Germinal center (tissue), 1 donor: ENCODE results near the gene CPAMD8.
"Not testable (repeated sequence)": the region's sequence is repeated elsewhere in the genome, so short reads cannot be mapped to it uniquely, and the experiment has no call there.

ENCODE experiments used
- DNase-seq: peaks from one replicate; pipeline ENCODE4 v3.0.0; 2012; ENCODE audit warnings: mixed read lengths, low spot score

Gene CPAMD8

DNA sequence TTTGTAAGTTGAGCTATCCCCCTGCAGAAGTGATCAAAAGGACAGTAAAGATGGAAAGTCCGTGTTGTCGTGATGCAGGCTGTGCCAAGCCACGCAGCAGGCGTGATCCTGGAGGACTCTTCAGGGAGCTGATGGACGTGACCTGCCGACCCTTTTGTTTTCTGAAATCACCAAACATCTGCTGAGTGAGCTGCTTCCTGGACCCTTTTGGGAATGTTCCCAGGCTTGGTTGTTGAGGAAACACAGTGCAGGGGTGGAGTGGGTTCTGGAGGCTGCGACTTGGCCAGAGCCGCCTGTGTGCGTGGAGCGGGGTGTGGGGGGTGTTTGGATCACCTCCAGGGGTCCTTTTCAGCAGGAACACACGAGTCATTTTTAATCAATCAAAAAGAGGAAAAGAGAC is 15.4 kb upstream of the CPAMD8 start:
- DNase-seq, result no peak

GRCh38 chr19:17037966-17038500 is 11.4 kb upstream of the CPAMD8 start:
- no peak for DNase-seq

GRCh38 chr19:17037184-17037583 is 10.6 kb upstream of the CPAMD8 start:
- DNase-seq, result no peak

GRCh38 chr19:17036640-17037039 is 10.0 kb upstream of the CPAMD8 start:
- no peak for DNase-seq

- no peak for DNase-seq
Observed at GRCh38 chr19:17035842-17036424, 9.3 kb upstream of the CPAMD8 start.

GRCh38 chr19:17031741-17032140 is 5.1 kb upstream of the CPAMD8 start:
- no peak for DNase-seq

GRCh38 chr19:17027535-17027975 is 945 bp upstream of the CPAMD8 start:
- no peak for DNase-seq

DNA sequence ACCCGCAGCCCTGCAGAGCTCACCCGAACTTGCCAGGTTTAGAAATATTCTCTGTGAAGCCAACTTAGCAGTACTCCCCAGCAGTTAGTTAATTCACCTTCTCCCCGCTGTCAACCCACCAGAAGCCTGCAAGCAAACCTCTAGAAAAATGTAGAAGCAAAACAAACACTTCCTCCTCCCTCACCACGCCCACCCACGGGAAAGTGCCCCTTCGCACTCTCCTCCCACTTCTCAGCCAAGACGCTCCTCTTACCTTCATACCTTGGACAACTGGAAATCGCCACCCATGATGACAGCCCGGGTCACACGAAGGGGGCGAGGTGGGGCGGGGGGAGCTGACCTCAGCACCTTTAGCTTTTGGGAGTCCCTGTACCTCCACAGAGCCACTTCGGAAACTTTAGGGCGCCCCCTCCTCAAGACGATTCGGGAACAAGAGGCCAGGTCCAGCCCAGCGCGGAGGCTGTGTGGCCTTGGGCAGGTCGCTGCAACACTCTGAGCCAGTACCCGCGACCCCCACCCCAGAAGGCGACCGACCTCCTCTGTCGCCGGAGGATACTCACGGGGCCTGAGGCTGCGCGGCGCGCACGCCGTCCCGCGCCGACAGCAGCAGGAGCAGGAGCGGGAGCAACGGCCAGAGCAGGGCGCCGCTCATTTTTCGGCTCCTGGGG is 485 bp downstream of the CPAMD8 start:
- peak; percentile 59 for DNase-seq

GRCh38 chr19:17025361-17025760 is 1.2 kb downstream of the CPAMD8 start:
- DNase-seq, result no peak

DNA sequence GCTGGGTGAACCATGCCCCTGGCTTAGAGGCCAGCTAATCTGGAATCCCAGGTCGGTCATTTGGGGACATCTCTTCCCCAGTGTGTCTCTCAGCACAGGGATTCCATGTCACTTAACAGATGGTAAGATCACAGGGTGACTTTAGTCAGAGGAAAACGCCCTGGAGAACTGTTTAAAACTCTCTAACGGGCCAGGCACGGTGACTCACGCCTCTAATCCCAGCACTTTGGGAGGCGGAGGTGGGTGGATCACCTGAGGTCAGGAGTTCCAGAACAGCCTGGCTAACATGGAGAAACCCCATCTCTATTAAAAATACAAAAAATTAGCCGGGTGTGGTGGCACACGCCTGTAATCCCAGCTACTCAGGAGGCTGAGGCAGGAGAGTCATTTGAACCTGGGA is 1.7 kb downstream of the CPAMD8 start:
- DNase-seq, result not testable (repeated sequence)

GRCh38 chr19:17023805-17024204 is 2.8 kb downstream of the CPAMD8 start:
- no peak for DNase-seq

- no peak for DNase-seq
Observed at GRCh38 chr19:17022738-17023137, 3.9 kb downstream of the CPAMD8 start.

GRCh38 chr19:17021793-17022590 is 4.6 kb downstream of the CPAMD8 start:
- DNase-seq, result no peak

- no peak for DNase-seq
Observed at GRCh38 chr19:17021328-17021727, 5.3 kb downstream of the CPAMD8 start.

- no peak for DNase-seq
Observed at GRCh38 chr19:17020823-17021222, 5.8 kb downstream of the CPAMD8 start.

GRCh38 chr19:17020385-17020784 is 6.2 kb downstream of the CPAMD8 start:
- DNase-seq, result no peak

- DNase-seq, result not testable (repeated sequence)
Observed at GRCh38 chr19:17014212-17014861, 12.3 kb downstream of the CPAMD8 start.

DNA sequence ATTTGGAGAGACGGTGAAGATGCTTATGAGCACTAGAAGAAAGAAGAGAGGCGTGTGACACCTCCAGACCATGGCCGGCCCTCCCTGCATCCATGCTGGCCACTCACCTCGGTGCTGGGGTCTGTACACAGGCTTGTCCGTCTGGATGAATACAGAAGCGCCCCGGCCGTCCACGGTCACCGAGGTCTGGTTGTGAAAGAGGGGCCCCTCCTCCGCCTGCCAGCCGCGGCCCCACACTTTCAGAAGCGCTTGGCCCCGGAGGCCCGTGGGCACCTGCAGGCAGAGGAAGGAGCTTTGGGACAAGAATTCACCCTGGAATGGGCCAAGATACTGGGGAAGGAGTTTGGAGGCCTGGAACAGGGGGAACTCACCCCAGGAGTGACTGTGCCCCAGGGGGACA is 15.1 kb downstream of the CPAMD8 start:
- no peak for DNase-seq

DNA sequence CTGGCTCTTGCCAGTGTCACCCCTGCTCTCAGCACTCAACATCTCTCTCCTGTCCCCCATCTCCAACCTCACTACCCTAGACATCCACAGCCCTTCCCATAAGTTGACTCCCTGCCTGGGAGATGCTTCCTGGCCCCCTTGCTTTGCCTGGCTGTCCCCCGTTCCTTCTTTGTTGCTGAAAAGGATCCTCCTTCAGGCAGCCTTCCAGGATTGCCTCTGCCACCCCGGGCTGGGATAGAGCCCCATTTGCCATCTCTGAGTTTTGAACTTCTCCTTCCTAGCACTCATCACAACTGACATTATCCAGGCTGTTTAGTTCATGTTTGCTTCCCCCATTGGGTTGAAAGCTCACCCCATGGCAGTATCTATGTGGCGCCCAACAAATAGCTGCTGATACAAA is 20.0 kb downstream of the CPAMD8 start:
- DNase-seq, result no peak

DNA sequence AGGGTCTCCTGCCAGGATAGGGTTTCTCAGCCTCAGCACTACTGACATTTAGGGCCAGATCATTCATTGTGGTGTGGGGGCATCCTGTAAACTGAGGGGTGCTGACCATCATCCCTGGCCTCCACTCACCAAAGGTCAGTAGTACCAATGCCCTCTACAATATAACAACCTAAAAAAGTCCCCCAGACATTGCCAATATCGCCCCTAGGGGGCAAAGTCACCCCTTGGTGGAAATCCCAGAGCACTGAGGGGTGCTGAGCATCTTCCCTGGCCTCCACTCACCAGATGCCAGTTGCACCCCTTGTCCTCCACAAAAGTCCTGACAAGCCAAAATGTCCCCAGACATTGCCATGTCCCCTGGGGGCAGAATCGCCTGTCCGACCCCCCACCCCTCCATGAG is 21.6 kb downstream of the CPAMD8 start:
- no peak for DNase-seq

DNA sequence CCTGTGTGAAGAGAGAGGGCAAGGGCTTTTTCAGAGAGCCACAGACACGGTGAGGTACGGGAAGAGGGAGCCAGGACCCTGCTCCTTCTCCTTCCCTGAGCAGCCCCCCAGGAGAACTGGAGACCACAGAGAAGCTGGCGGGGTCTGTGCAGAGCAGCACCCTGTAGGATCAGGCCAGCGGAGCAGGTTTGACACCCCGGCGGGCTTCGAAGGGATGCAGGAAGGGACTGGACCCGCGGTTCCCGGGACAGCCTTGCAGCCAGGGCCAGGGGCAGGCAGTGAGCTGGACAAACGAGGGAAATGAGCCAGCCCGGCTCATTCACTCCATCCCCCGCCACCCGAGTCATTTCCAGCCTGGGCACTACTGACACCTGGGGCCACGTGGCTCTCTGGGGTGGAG is 22.2 kb downstream of the CPAMD8 start:
- no peak for DNase-seq

DNA sequence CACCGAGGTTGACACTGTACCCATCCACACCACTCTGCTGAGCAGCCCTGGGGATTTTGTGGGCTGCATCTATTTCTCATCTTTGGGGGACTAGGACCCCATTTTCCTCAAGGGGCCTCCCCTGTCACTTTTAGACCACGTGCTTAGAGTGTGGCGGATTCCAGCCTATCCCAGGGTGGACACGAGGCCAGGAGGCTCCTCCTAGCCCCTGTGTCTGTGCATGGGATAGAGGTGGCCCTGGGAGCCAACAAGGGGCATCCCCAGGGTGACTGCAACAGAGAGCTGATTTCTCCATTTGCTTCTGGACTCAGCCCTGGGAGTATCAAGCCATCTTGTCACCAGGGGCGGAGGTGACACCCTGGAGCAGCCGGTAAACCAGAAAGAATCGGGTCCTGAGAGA is 24.2 kb downstream of the CPAMD8 start:
- DNase-seq, result no peak
